IPS-20b (cell line): ENCODE data around the gene CASP10.

Experiments
- H3K27ac ChIP-seq: one replicate; pipeline ENCODE4 v1.5.1; 2013; ENCODE audit warnings: low read length
- H3K27me3 ChIP-seq: 2 replicates; pipeline ENCODE4 v1.6.1; 2013; ENCODE audit warnings: mild to moderate bottlenecking, low read length, inconsistent platforms; ENCODE audit not compliant: insufficient read depth
- H3K36me3 ChIP-seq: 2 replicates; pipeline ENCODE4 v1.6.1; 2013; ENCODE audit warnings: low read depth, mild to moderate bottlenecking, inconsistent platforms, low read length, moderate library complexity; ENCODE audit not compliant: insufficient read depth
- H3K4me1 ChIP-seq: 2 replicates; pipeline ENCODE4 v1.6.1; 2013; ENCODE audit warnings: mild to moderate bottlenecking, control low read depth, inconsistent platforms, low read length, moderate library complexity; ENCODE audit not compliant: insufficient read depth
- H3K4me3 ChIP-seq: 2 replicates; pipeline ENCODE4 v1.5.1; 2013; ENCODE audit warnings: mild to moderate bottlenecking, low read length, inconsistent platforms
- H3K9ac ChIP-seq: 2 replicates; pipeline ENCODE4 v1.6.1; 2013; ENCODE audit warnings: low read depth, mild to moderate bottlenecking, inconsistent platforms, low read length, moderate library complexity
- H3K9me3 ChIP-seq: 2 replicates; pipeline ENCODE4 v1.6.1; 2013; ENCODE audit warnings: mild to moderate bottlenecking, low read depth, low read length, inconsistent platforms; ENCODE audit not compliant: insufficient read depth

CASP10 gene

DNA sequence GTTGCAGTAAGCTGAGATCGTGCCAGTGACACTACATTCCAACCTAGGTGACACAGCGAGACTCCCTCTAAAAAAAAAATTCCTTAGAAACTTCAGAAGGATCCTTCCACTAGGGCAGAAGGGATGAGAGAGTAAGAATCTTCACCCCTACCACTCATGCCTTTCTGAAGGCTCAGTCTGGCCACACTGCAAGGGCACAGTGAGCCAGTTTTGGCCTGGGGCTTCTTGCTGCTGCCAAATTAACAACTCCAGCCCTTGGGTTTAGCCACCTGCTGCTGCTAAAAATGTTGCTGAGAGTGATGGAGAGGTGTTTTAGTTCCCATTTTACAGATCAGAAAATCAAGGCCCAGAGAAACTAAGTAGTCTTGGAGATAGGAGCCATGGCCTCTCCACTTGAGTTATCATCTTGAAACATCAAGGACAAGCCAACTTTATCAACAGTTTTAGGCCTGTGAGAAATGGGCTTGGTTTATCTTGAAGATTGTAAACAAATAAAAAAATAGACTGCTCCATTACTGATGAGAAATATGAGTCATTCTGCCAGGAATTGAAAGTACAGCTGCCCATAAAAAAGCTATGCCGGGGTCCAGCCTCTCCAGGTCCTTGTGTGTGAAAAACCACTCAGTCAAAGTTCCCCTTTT is 45.5 kb downstream of the CASP10 start:
- no peak overlapping the region for H3K27ac ChIP-seq

GRCh38 chr2:201228912-201229290 is 46.0 kb downstream of the CASP10 start:
- Histone ChIP-seq H3K4me3 (no peak overlapping the region), H3K4me1 (peaks cover 4% of the 10 kb centered on the region; the same call in 1 of the 2 replicates), H3K27me3 (no peaks in the 10 kb centered on the region), H3K9ac (no peak overlapping the region), H3K9me3 (no peaks in the 10 kb centered on the region), H3K36me3 (no peaks in the 10 kb centered on the region), H3K27ac (no peak overlapping the region)

More for the DNA sequence above, 45.5 kb downstream of the CASP10 start:
- no peak overlapping the region for H3K9ac ChIP-seq
- no peak overlapping the region for H3K4me3 ChIP-seq
- no peaks in the 10 kb centered on the region for H3K27me3 ChIP-seq
- no peaks in the 10 kb centered on the region for H3K9me3 ChIP-seq
- H3K36me3 ChIP-seq, result no peaks in the 10 kb centered on the region
- peaks cover 1% of the 10 kb centered on the region; the same call in 1 of the 2 replicates for H3K4me1 ChIP-seq

- Histone ChIP-seq H3K27me3 (no peaks in the 10 kb centered on the region), H3K4me1 (peaks cover 4% of the 10 kb centered on the region; the same call in 1 of the 2 replicates), H3K4me3 (no peak overlapping the region), H3K27ac (no peak overlapping the region), H3K36me3 (no peaks in the 10 kb centered on the region), H3K9me3 (no peaks in the 10 kb centered on the region), H3K9ac (peak overlapping the region; percentile 25; the same call in 1 of the 2 replicates)
These were observed 49.0 kb downstream of the CASP10 start for GRCh38 chr2:201231781-201232466.

DNA sequence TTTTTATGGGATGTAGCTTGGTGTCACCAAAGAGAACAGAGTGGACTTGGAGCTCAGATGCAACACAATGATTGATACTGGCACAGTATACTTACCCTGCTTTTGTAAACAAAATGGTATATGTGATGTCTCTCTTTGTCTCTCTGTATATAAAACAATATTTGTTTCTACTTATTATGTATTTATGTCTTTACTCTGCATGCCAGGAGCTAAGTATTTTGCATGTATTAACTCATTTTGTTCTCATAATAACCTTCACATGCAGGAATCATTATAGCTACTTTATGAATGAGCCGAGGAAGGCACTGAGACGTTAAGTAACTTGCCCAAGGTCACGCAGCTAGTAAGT is 49.5 kb downstream of the CASP10 start:
- no peaks in the 10 kb centered on the region for H3K36me3 ChIP-seq
- no peaks in the 10 kb centered on the region for H3K27me3 ChIP-seq
- no peak overlapping the region for H3K27ac ChIP-seq
- no peak overlapping the region for H3K9ac ChIP-seq
- peaks cover 4% of the 10 kb centered on the region; the same call in 1 of the 2 replicates for H3K4me1 ChIP-seq
- H3K4me3 ChIP-seq, result no peak overlapping the region
- H3K9me3 ChIP-seq, result no peaks in the 10 kb centered on the region

DNA sequence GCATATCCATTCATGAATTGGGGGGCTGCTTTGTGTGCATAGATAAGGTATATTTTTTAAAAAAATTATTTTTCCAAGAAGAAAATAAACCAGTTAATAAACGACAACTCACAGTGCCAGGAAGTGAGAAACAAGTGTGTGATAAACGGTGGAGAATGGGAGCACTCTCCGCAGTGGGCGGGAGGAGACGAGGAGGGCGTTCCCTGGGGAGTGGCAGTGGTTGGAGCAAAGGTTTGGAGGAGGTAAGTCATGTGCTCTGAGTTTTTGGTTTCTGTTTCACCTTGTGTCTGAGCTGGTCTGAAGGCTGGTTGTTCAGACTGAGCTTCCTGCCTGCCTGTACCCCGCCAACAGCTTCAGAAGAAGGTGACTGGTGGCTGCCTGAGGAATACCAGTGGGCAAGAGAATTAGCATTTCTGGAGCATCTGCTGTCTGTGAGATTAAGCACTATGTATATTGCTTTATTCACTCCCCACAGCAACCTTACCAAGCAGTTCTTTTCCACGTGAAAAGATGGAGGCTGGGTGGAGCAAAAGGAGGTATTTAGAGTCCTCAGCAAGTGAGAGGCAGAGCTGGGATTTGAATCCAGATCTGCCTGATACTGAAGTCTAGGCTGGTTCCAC is 50.4 kb downstream of the CASP10 start:
- Histone ChIP-seq H3K9ac (peak overlapping the region; percentile 2; the same call in 1 of the 2 replicates), H3K9me3 (no peaks in the 10 kb centered on the region), H3K27ac (no peak overlapping the region), H3K36me3 (no peaks in the 10 kb centered on the region), H3K27me3 (no peaks in the 10 kb centered on the region), H3K4me3 (peak overlapping the region; percentile 48), H3K4me1 (peaks cover 4% of the 10 kb centered on the region; the same call in 1 of the 2 replicates)

GRCh38 chr2:201233812-201234662 is 51.1 kb downstream of the CASP10 start:
- peak overlapping the region; percentile 48 for H3K4me3 ChIP-seq
- H3K4me1 ChIP-seq, result peaks cover 4% of the 10 kb centered on the region; the same call in 1 of the 2 replicates
- no peaks in the 10 kb centered on the region for H3K36me3 ChIP-seq
- no peaks in the 10 kb centered on the region for H3K27me3 ChIP-seq
- H3K27ac ChIP-seq, result no peak overlapping the region
- H3K9me3 ChIP-seq, result no peaks in the 10 kb centered on the region
- peak overlapping the region; percentile 2; the same call in 1 of the 2 replicates for H3K9ac ChIP-seq

- H3K27me3 ChIP-seq, result no peaks in the 10 kb centered on the region
- H3K4me3 ChIP-seq, result peak overlapping the region; percentile 3; the same call in 1 of the 2 replicates
- H3K9ac ChIP-seq, result no peak overlapping the region
- peaks cover 4% of the 10 kb centered on the region; the same call in 1 of the 2 replicates for H3K4me1 ChIP-seq
- H3K9me3 ChIP-seq, result no peaks in the 10 kb centered on the region
- no peak overlapping the region for H3K27ac ChIP-seq
- no peaks in the 10 kb centered on the region; the same call in 1 of the 2 replicates for H3K36me3 ChIP-seq
These were observed 51.8 kb downstream of the CASP10 start for GRCh38 chr2:201234663-201235135.

GRCh38 chr2:201235860-201236811 is 53.2 kb downstream of the CASP10 start:
- no peaks in the 10 kb centered on the region for H3K27me3 ChIP-seq
- no peak overlapping the region for H3K9ac ChIP-seq
- H3K36me3 ChIP-seq, result no peaks in the 10 kb centered on the region; the same call in 1 of the 2 replicates
- H3K4me1 ChIP-seq, result peaks cover 4% of the 10 kb centered on the region; the same call in 1 of the 2 replicates
- H3K4me3 ChIP-seq, result no peak overlapping the region
- no peak overlapping the region for H3K27ac ChIP-seq
- H3K9me3 ChIP-seq, result 0 out of 2 replicates have a peak, but pooled peaks cover 3% of the 10 kb centered on the region

- no peak overlapping the region for H3K9ac ChIP-seq
- H3K36me3 ChIP-seq, result no peaks in the 10 kb centered on the region; the same call in 1 of the 2 replicates
- no peaks in the 10 kb centered on the region for H3K27me3 ChIP-seq
- H3K9me3 ChIP-seq, result peaks cover 3% of the 10 kb centered on the region; the same call in 1 of the 2 replicates
- no peak overlapping the region for H3K4me3 ChIP-seq
- no peak overlapping the region for H3K27ac ChIP-seq
- H3K4me1 ChIP-seq, result peaks cover 4% of the 10 kb centered on the region; the same call in 1 of the 2 replicates
These were observed 54.7 kb downstream of the CASP10 start for GRCh38 chr2:201237486-201238123.
